ENCODE data around the gene RHBDD2. TPM values are rescaled to one million over a fixed set of nuclear protein-coding genes. Genes with fewer than 3 reads are reported as not detected.

Gene RHBDD2
- total and polyA plus RNA-seq, 2 donors (not counting 1 experiment from before 2014, with no cell fraction given): 16.7 to 24.5 TPM

- H3K9ac ChIP-seq (ENCODE audit: insufficient read depth, low read length): peak overlapping the region; percentile 87
- no peaks in the 10 kb centered on the region for H4K20me1 ChIP-seq (ENCODE audit: control insufficient read depth, extremely low read depth, insufficient read depth, low read length)
- H2AFZ ChIP-seq (ENCODE audit: low read length): peak overlapping the region; percentile 93
- no peaks in the 10 kb centered on the region for H3K36me3 ChIP-seq (ENCODE audit: control insufficient read depth, insufficient read depth, low read length)
- peak overlapping the region; percentile 57 to 98 (median 78) for H3K4me3 ChIP-seq (replicated peaks in 1 of 4; ENCODE audit: control extremely low read depth in 1 of 4, insufficient read depth in 1 of 4, low read depth in 3 of 4, low read length in 4 of 4)
- H3K27me3 ChIP-seq (ENCODE audit: control insufficient read depth, insufficient read depth, low read length): no peaks in the 10 kb centered on the region
- H3K4me2 ChIP-seq (ENCODE audit: extremely low read depth, insufficient read depth, low read length): peak overlapping the region; percentile 15
- peaks cover 3% of the 10 kb centered on the region for H3K4me1 ChIP-seq (ENCODE audit: control insufficient read depth, extremely low read depth, insufficient read depth, low read length)
- no peaks in the 10 kb centered on the region for H3K9me3 ChIP-seq (ENCODE audit: control insufficient read depth, insufficient read depth, low read depth, low read length)
- H3K79me2 ChIP-seq (ENCODE audit: control insufficient read depth, insufficient read depth, low read length): peaks cover 21% of the 10 kb centered on the region
- no peak for DNase-seq (ENCODE audit: low read depth in 2 of 2)
- H3K27ac ChIP-seq (ENCODE audit: insufficient read depth, low read length): peak overlapping the region; percentile 74
- TF ChIP-seq EZH2 (IDR thresholded peaks at IDR 0.05; ENCODE audit: low read length, missing control alignments) (no peak), CTCF (conservative IDR thresholded peaks at IDR 0.05 in 1 of 2, IDR thresholded peaks at IDR 0.05 in 1 of 2; ENCODE audit: low read depth in 1 of 2, low read length in 2 of 2) (no peak)
Measured at GRCh38 chr7:75914169-75914654, 35.4 kb downstream of the RHBDD2 start.

GRCh38 chr7:75914655-75915415 lies 36.0 kb downstream of the RHBDD2 start, which contains the start of gene POR:
TSS of gene POR (plus strand) at chr7:75915155. CDS start at chr7:75954002, 38,847 bp downstream.
- H3K27me3 ChIP-seq (ENCODE audit: control insufficient read depth, insufficient read depth, low read length): no peaks in the 10 kb centered on the region
- H3K4me2 ChIP-seq (ENCODE audit: extremely low read depth, insufficient read depth, low read length): peak within 1 kb of the TSS; percentile 91
- H3K36me3 ChIP-seq (ENCODE audit: control insufficient read depth, insufficient read depth, low read length): no peaks in the 10 kb centered on the region
- H3K4me1 ChIP-seq (ENCODE audit: control insufficient read depth, extremely low read depth, insufficient read depth, low read length): peaks cover 3% of the 10 kb centered on the region
- H3K9me3 ChIP-seq (ENCODE audit: control insufficient read depth, insufficient read depth, low read depth, low read length): no peaks in the 10 kb centered on the region
- TF ChIP-seq CTCF (conservative IDR thresholded peaks at IDR 0.05 in 1 of 2, IDR thresholded peaks at IDR 0.05 in 1 of 2; ENCODE audit: low read depth in 1 of 2, low read length in 2 of 2) (no peak), EZH2 (IDR thresholded peaks at IDR 0.05; ENCODE audit: low read length, missing control alignments) (no peak)
- no peaks in the 10 kb centered on the region for H4K20me1 ChIP-seq (ENCODE audit: control insufficient read depth, extremely low read depth, insufficient read depth, low read length)
- H3K9ac ChIP-seq (ENCODE audit: insufficient read depth, low read length): peak within 1 kb of the TSS; percentile 87
- H3K4me3 ChIP-seq (replicated peaks in 1 of 4; ENCODE audit: control extremely low read depth in 1 of 4, insufficient read depth in 1 of 4, low read depth in 3 of 4, low read length in 4 of 4): peak within 1 kb of the TSS; percentile 75 to 98 (median 84)
- DNase-seq (ENCODE audit: low read depth in 2 of 2): peak; percentile 91 to 92
- peak within 1 kb of the TSS; percentile 93 for H2AFZ ChIP-seq (ENCODE audit: low read length)
- H3K27ac ChIP-seq (ENCODE audit: insufficient read depth, low read length): peak within 1 kb of the TSS; percentile 79
- peaks cover 26% of the 10 kb centered on the region for H3K79me2 ChIP-seq (ENCODE audit: control insufficient read depth, insufficient read depth, low read length)

GRCh38 chr7:75915416-75916156 lies 36.8 kb downstream of the RHBDD2 start:
- Histone ChIP-seq H3K9me3 (ENCODE audit: control insufficient read depth, insufficient read depth, low read depth, low read length) (no peaks in the 10 kb centered on the region), H2AFZ (ENCODE audit: low read length) (peak overlapping the region; percentile 37), H3K4me1 (ENCODE audit: control insufficient read depth, extremely low read depth, insufficient read depth, low read length) (peaks cover 3% of the 10 kb centered on the region), H3K4me3 (replicated peaks in 1 of 4; ENCODE audit: control extremely low read depth in 1 of 4, insufficient read depth in 1 of 4, low read depth in 3 of 4, low read length in 4 of 4) (peak overlapping the region; percentile 75 to 98 (median 84)), H4K20me1 (ENCODE audit: control insufficient read depth, extremely low read depth, insufficient read depth, low read length) (no peaks in the 10 kb centered on the region), H3K27me3 (ENCODE audit: control insufficient read depth, insufficient read depth, low read length) (no peaks in the 10 kb centered on the region), H3K79me2 (ENCODE audit: control insufficient read depth, insufficient read depth, low read length) (peaks cover 28% of the 10 kb centered on the region), H3K4me2 (ENCODE audit: extremely low read depth, insufficient read depth, low read length) (peak overlapping the region; percentile 91), H3K36me3 (ENCODE audit: control insufficient read depth, insufficient read depth, low read length) (no peaks in the 10 kb centered on the region), H3K27ac (ENCODE audit: insufficient read depth, low read length) (peak overlapping the region; percentile 79), H3K9ac (ENCODE audit: insufficient read depth, low read length) (peak overlapping the region; percentile 78)
- DNase-seq (ENCODE audit: low read depth in 2 of 2): peak; percentile 14 to 37
- TF ChIP-seq CTCF (conservative IDR thresholded peaks at IDR 0.05 in 1 of 2, IDR thresholded peaks at IDR 0.05 in 1 of 2; ENCODE audit: low read depth in 1 of 2, low read length in 2 of 2) (no peak), EZH2 (IDR thresholded peaks at IDR 0.05; ENCODE audit: low read length, missing control alignments) (no peak)

All from fibroblast of lung (primary cell).